HG02678 (cell line): ENCODE data around the gene SAMD5.
"Not testable (repeated sequence)": the region's sequence is repeated elsewhere in the genome, so short reads cannot be mapped to it uniquely, and the experiment has no call there.

Source experiments
- ATAC-seq: cut with Tn5 transposase; IDR thresholded peaks from one replicate; pipeline ENCODE4 v1.9.1; 2021; ENCODE audit warnings: mild to moderate bottlenecking, moderate library complexity; ENCODE audit not compliant: unreplicated experiment

The SAMD5 gene

DNA sequence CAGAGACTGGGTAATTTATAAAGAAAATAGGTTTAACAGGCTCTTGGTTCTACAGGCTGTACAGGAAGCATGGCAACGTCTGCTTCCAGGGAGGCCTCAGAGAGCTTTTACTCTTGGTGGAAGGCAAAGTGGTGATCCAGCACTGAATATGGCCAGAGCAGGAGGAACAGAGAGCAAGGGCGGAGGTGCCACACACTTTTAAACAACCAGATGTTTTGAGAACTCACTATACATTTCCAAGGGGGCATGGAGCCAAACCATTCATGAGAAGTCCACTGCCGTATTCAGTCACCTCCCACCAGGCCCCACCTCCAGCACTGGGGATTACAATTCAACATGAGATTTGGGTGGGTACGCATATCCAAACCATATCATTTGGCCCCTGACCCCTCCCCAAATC lies 18.7 kb downstream of the SAMD5 start:
- no peak for ATAC-seq

DNA sequence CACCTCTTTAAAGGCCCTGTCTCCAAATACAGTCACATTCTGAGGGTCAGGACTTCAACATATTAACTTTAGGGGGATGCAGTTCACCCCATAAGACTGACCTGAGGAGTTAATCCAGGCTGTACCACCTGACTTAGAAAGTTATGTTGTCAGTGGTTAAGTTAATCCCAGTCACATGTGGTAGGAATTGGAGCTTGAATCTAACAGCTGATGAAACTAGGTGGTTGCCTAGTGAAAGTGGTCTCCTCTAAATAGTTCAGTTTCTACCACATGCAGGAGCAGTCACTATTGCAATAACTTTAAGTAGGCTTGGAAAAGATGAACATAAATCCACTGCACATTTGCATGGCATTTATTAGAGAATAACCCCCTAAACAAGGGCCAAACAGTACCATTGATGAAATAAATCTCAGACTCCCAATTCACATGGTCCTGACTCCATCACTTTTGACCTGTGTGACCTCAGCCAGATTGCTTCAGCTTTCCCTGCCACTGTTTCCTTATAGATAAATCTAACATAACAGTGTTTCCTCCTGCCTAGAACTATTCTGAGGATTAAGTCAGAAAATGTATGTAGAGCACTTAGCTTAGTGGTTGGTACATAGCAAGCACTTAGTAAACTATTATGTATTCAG lies 20.1 kb downstream of the SAMD5 start:
- ATAC-seq, result no peak

DNA sequence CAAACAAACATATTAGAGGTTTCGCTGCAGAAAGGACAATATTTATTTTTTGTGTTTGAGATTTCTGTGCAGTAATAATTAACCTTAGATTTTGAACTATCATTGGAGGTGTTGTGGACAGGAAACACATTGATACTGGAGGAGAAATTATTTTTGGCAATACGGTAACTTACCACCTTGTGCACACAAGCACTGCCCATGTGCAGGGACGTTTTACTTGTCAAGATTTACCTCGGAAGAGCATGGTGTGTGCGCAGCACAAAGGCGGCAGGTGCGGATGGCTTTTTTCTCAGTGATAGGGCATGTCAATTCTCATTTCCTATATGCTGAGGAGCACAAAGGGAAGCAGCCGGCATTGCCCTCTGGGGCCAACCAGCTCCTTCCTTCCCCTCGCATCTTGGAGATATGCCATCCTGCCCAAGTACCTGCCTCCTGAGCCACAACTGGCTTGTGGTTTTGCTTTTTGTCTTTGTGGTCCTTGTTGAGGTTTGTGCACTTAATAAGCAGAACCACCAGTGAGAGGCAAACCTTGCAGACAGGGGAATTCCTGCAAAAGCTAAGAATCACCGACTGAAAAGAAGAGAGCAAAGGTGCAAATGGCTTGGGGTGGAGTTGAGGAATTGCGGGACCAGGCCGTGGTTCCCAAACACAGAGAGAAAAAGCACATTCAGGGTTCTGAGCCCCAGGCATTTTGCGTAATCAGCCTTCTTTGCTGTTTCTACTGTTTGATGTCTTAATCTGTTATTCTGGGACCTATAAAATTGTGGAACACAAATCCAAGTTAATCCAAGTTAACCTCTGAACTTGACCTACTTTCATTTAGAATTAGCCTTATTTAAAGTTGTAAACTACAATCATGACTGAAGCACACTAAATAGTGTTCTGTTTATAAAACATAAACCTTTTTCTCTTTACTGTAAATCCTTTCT lies 21.9 kb downstream of the SAMD5 start:
- peak; percentile 72 for ATAC-seq

GRCh38 chr6:147531321-147531720 lies 22.8 kb downstream of the SAMD5 start:
- no peak for ATAC-seq

- ATAC-seq, result no peak
These were observed 25.8 kb downstream of the SAMD5 start for GRCh38 chr6:147534116-147534860.

- ATAC-seq, result no peak
These were observed 30.3 kb downstream of the SAMD5 start for GRCh38 chr6:147538821-147539220.

- no peak for ATAC-seq
These were observed 31.6 kb downstream of the SAMD5 start for GRCh38 chr6:147540075-147540474.

DNA sequence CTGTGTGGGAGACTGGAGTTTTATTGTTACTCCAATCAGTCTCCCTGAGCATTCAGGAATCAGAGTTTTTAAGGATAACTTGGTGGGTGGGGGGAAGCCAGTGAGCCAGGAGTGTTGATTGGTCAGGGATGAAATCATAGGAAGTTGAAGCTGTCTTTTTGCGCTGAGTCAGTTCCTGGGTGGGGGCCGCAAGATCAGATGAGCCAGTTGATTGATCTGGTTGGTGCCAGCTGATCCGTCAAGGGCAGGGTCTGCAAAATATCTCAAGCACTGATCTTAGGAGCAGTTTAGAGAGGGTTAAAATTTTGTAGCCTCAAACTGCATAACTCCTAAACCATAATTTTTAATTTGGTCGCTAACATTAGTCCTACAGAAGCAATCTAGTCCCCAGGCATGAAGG lies 33.9 kb downstream of the SAMD5 start:
- ATAC-seq, result not testable (repeated sequence)

DNA sequence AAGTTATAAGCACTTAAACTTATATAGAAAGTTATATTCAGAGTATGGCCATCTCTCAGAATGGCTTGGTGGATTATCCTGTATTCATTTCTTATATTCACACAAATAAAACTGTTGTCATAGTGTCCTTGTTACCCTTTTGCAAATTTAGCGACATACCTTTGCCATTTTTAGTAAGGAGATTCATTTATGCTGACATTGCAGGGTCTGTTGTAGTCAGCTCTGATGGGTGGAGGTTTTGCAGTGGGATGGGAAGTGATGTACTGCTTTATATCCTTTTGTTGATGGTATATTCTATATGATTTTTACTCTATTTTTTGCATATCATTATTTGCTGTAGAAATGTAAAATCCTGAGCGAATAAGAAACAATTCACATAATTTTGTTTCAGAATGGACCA lies 35.9 kb downstream of the SAMD5 start:
- no peak for ATAC-seq

- ATAC-seq, result no peak
These were observed 38.2 kb downstream of the SAMD5 start for GRCh38 chr6:147546501-147547368.

DNA sequence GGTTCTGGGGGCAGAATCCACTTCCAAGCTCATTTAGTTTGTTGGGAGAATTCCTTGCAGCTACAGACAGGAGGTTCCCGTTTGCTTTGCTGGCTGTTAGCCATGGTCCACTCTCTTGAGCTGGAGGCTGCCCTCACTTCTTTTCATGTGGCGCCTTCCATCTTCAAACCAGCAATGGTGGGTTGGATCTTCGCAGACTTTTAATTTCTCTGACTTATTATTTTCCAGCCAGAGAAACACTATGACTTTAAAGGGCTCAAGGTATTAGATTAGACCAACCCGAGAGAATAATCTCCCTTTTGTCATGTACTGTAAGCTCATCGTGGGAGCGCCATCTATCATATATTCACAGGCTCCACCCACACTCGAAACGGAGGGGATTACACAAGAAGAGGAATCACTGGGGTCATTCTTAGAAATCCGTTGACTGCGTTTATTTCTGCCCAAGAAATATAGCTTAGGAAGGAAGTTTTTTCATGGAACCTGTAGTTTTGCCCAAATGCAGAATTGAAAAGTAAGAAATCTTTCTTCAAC lies 38.9 kb downstream of the SAMD5 start:
- no peak for ATAC-seq

DNA sequence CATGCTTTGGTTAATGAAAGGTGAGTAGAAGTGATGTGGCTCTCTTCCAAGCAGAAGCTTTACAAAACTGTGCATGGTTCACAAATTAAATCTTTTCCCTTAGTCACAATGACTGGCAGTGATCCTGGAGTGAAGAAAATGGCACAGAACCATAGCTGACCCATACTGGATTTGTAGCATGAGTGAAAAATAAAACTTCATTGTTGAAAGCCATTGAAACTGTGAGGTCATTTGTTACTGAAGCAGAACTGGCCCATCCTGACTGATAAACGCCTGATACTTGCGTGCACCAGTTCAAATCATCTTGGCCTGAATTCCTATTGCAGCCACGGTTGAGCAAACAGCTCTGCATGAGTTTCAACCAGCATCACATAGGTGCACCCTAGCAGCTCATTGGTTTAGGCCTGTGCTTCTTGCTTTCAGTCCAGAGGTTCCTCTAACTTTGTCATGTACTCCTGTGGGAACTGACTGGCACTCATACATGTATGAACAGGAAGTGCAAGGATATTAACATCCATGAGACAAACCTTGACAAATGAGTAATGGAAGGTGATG lies 40.5 kb downstream of the SAMD5 start:
- ATAC-seq, result no peak

DNA sequence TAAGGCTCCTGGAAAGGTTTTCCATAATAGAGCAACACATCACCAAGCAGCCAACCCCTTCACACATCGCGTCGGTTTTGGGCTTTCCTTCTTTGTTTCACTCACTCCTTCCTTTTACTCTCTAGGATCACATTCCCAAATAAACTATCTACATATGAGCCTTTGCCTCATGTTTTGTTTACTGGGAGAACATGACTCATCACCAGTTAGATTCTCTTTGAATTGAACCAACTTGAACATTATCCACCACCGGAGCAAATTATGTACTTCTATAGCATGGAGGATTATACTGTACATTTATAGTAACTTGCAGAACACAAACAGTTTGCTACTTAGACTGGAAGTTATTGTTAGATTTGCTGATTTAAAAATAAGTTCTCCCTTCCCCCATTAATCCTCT lies 41.0 kb downstream of the SAMD5 start:
- ATAC-seq, result no peak

- ATAC-seq, result no peak
These were observed 43.5 kb downstream of the SAMD5 start for GRCh38 chr6:147551976-147552375.

DNA sequence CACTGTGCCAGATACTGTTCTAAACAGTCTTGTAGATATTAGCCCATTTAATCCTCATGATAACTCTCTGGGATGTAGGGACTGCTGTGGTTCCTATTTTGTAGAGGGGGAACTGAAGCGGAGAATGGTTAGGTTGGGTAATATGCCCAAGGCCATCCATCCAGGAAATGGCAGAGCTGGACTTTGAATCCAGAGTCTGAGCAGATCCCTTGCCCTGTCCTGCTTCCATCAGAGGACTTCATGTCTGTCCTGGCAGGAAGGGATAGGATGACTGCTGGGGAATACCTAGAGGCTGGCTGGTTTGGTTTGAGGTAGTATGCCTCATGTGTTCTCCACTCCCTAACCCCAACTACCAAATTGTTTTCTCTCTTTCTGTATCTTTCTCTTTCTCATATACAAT lies 44.6 kb downstream of the SAMD5 start:
- no peak for ATAC-seq

DNA sequence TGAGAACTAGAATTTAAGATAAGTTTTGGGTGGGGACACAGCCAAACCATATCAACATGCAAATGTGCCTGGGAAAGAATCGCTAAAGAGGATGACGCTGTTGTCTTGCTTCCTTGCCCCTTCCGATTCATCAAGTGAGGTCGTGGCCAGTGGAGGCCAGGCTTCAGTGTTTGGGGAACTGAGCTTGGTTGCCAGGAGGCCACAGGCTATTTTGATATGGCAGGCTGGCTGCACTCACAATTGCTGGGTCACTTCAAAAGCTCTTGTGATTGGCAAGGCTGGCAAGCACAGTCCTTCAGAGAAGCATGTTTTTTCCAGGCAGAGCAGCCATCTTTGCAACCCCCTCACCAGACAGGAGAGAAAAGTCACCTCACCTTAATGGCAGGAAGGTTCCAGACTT lies 45.8 kb downstream of the SAMD5 start:
- no peak for ATAC-seq

GRCh38 chr6:147559006-147559405 lies 50.5 kb downstream of the SAMD5 start:
- no peak for ATAC-seq

GRCh38 chr6:147560670-147561069 lies 52.2 kb downstream of the SAMD5 start:
- no peak for ATAC-seq

GRCh38 chr6:147561726-147562125 lies 53.2 kb downstream of the SAMD5 start:
- no peak for ATAC-seq

- ATAC-seq, result no peak
These were observed 55.0 kb downstream of the SAMD5 start for GRCh38 chr6:147563472-147563871.
